GM18909 (cell line): Measurements from ENCODE around the gene VCAN.

Experiments used
- ATAC-seq: cut with Tn5 transposase; IDR thresholded peaks from one replicate; pipeline ENCODE4 v1.9.1; 2021; ENCODE audit warnings: mild to moderate bottlenecking; ENCODE audit not compliant: unreplicated experiment, poor library complexity

VCAN gene

DNA sequence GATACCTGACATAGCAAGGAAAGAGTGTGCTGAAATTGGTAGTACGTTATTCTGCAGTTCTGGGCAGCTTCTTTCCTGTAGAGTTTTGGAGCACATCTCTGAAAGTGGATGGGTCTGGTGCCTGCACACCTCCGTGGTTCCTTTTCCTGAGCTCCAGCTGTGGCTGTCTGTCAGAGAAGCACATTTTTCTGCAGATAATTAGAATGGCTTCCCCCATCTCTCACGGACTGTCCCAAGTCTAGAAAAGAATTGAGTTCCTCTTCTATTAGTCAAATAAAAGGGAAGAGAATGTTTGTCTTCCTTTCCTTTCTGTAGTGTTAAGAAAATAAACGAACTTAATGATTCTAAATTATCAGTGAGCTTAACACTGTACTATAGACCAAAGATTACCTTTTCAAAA lies 55.7 kb downstream of the VCAN start:
- no peak for ATAC-seq

GRCh38 chr5:83527722-83528438 lies 56.3 kb downstream of the VCAN start:
- ATAC-seq, result no peak

- no peak for ATAC-seq
These were observed 56.9 kb downstream of the VCAN start for GRCh38 chr5:83528439-83528769.

- no peak for ATAC-seq
These were observed 58.6 kb downstream of the VCAN start for GRCh38 chr5:83530193-83530592.

GRCh38 chr5:83531661-83532060 lies 60.1 kb downstream of the VCAN start:
- ATAC-seq, result no peak

- peak; percentile 89 for ATAC-seq
These were observed 67.4 kb downstream of the VCAN start for GRCh38 chr5:83538786-83539462.

GRCh38 chr5:83539463-83539790 lies 67.9 kb downstream of the VCAN start:
- ATAC-seq, result no peak

- ATAC-seq, result no peak
These were observed 68.6 kb downstream of the VCAN start for GRCh38 chr5:83540105-83540504.

GRCh38 chr5:83540783-83541182 lies 69.2 kb downstream of the VCAN start:
- ATAC-seq, result no peak

DNA sequence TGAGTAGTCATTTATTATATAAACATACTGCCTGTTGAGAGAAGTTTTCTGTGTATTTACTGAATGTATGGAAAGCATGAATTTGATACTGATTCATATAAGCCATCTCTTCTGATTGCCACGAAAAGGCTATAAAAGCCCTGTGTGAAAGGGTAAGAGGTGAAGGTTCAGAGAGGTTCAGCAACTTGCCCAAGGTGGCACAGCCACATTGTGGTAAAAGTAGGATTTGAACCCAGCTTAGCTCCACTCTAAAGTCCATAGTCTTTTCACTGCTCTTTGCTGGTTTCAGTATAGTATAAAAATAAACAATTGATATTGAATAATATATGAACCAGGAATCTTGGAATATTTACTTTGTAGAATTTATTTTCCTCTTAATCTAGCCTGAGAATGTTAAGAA lies 71.3 kb downstream of the VCAN start:
- ATAC-seq, result no peak

GRCh38 chr5:83543898-83544297 lies 72.4 kb downstream of the VCAN start:
- no peak for ATAC-seq

DNA sequence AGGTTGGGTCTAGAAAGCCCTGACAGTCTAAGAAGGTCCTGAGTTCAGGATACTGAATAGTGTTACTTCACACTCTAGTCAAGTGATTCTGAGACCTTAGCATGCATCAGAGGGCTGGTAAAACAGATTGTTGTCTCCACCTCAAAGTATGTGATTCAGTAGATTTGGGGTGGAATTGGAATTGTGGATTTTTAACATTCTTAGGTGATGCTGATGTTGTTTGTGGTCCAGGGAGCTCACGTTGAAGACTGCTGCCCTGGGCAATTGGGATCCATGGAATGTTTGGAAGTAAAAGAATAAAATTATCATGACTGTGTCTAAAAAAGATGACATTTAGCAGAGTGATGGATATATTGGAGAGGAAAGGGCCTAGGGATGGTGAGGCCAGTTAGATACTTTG lies 75.6 kb downstream of the VCAN start:
- no peak for ATAC-seq

- ATAC-seq, result no peak
These were observed 76.3 kb downstream of the VCAN start for GRCh38 chr5:83547889-83548288.

DNA sequence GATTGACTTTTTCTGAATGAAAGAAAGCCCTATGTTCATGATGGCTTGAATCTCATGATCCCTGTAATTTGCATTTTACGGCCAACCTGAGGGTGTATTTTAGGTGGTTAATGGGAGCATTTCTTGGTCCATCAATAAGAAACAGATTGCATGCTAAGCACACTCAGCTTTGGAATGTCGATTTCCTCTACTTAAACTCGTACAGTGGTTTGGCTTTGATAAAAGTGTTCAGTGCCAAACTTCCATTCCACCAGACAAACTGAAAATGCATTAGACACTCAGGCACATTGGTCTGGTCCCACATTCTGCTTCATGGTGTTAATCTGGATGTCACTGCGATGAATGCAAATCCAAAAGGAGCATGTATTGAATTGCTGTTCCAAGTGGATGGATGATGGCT lies 77.0 kb downstream of the VCAN start:
- no peak for ATAC-seq

- ATAC-seq, result no peak
These were observed 77.5 kb downstream of the VCAN start for GRCh38 chr5:83549076-83549475.

GRCh38 chr5:83549674-83550073 lies 78.1 kb downstream of the VCAN start:
- no peak for ATAC-seq

- no peak for ATAC-seq
These were observed 80.3 kb downstream of the VCAN start for GRCh38 chr5:83551821-83552220.

DNA sequence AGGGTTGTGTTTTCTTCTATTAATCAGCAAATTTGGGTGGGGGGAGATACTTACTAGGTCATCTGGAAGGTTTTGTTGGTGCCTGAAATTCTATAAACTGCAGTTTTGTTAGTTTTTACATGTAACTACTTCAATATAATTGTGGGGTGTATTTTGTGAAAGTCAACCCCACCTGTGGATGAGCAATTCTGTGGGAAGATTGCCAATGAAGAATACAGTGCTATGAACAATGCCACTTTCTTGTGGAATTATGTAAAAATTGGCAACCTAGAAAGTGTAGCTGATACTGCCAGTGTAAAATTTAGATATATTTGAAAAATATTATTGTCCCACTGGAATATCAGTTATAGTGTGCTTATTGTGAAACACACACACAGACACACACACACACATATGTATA lies 80.7 kb downstream of the VCAN start:
- no peak for ATAC-seq

DNA sequence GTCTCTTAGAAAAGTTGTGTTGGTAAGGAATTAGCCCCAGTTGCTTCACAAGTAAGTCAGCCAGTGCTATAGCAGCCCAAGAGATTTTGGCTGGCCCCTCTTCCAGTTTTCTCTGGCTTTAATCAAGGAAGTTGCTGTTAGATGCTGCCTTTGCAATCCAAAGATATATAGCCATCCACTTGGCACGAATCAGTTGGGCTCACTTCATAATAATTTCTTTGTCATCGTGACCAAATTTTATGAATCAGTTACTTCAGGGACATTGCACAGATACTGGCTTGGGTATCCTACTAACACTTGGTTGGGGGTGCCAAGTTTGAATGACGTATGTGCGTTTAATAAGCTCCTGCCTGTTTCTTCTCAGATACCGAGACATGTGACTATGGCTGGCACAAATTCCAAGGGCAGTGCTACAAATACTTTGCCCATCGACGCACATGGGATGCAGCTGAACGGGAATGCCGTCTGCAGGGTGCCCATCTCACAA lies 81.5 kb downstream of the VCAN start:
- no peak for ATAC-seq

GRCh38 chr5:83554133-83554532 lies 82.6 kb downstream of the VCAN start:
- ATAC-seq, result no peak

DNA sequence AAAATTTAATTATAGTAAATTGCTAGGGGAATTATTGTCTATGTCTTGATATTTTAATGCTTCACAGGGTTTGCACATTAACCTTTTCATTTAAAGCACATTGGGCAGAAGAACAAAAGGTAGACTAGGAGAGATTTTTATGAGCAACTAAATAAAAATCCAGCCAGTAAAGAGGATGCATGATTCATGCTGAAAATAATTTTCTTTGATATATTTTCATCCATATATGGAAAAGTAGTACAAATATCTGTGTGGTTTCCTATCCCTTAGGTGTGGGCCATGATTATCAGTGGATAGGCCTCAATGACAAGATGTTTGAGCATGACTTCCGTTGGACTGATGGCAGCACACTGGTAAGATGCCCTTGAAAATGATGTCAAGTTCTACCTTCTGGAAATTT lies 83.1 kb downstream of the VCAN start:
- ATAC-seq, result no peak

DNA sequence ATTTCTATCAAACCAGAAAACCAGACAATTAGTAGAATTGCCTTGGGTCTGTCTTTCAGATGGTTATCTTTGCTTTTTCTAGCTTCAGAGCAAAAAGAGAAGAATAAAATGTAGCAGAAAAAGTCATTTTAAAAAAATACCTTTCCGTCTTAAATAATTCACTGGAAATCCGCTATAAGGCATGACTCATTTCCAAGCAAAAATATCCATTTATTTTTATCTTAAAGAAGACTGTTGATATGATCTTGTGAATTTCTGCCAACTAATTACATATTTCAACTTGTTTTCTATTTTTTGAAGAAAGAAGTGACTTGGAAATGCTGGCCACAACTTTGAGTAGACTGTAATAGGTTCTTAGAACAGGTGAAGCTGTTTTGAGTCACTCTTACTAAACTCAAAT lies 83.7 kb downstream of the VCAN start:
- ATAC-seq, result no peak
